ENCODE results near the gene C7.

The C7 gene

DNA sequence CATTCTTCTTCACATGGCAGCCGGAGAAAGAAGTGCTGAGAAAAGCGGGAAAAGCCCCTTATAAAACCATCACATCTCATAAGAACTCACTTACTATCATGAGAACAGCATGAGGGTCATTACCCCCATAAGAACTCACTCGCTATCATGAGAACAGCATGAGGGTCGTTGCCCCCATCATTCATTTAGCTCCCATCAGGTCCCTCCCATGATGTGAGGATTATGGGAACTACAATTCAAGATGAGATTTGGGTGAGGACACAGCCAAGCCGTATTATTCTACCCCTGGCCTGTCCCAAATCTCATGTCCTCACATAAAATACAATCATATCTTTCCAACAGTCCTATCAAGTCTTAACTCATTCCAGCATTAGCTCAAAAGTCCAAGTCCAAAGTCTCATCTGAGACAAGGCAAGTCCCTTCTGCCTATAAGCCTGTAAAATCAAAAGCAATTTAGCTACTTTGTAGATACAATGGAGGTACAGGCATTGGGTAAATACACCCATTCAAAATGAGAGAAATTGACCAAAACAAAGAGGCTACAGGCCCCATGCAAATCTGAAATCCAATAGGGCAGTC lies 82.8 kb downstream of the C7 start (continued):
- TF ChIP-seq CREB5 (CRISPR knock-in tag; IDR thresholded peaks at IDR 0.05; ENCODE audit: low read depth) (no peak), ZNF565 (CRISPR knock-in tag; conservative IDR thresholded peaks at IDR 0.05; ENCODE audit: low read depth) (no peak)

- no peak for TF ChIP-seq CSDC2 (CRISPR knock-in tag; IDR thresholded peaks at IDR 0.05)
- ATAC-seq, result no peak
Measured at GRCh38 chr5:40995801-40996586, 86.7 kb downstream of the C7 start.

- ATAC-seq, result no peak
- TF ChIP-seq TCF4 (CRISPR knock-in tag; IDR thresholded peaks at IDR 0.05; ENCODE audit: borderline replicate concordance) (no peak), ZFP3 (CRISPR knock-in tag; IDR thresholded peaks at IDR 0.05) (no peak), RARB (CRISPR knock-in tag; IDR thresholded peaks at IDR 0.05) (no peak), ZFP30 (CRISPR knock-in tag; IDR thresholded peaks at IDR 0.05) (no peak), CREB5 (CRISPR knock-in tag; IDR thresholded peaks at IDR 0.05; ENCODE audit: low read depth) (no peak), BACH2 (CRISPR knock-in tag; IDR thresholded peaks at IDR 0.05; ENCODE audit: borderline replicate concordance) (no peak), TOX (CRISPR knock-in tag; IDR thresholded peaks at IDR 0.05; ENCODE audit: borderline replicate concordance) (no peak), OSR1 (CRISPR knock-in tag; IDR thresholded peaks at IDR 0.05) (no peak), PPARA (CRISPR knock-in tag; IDR thresholded peaks at IDR 0.05; ENCODE audit: borderline replicate concordance) (no peak), ZNF565 (CRISPR knock-in tag; conservative IDR thresholded peaks at IDR 0.05; ENCODE audit: low read depth) (no peak), ISL1 (CRISPR knock-in tag; IDR thresholded peaks at IDR 0.05) (no peak), ZNF8 (CRISPR knock-in tag; IDR thresholded peaks at IDR 0.05) (no peak)
- TF ChIP-seq, protein P1, sequence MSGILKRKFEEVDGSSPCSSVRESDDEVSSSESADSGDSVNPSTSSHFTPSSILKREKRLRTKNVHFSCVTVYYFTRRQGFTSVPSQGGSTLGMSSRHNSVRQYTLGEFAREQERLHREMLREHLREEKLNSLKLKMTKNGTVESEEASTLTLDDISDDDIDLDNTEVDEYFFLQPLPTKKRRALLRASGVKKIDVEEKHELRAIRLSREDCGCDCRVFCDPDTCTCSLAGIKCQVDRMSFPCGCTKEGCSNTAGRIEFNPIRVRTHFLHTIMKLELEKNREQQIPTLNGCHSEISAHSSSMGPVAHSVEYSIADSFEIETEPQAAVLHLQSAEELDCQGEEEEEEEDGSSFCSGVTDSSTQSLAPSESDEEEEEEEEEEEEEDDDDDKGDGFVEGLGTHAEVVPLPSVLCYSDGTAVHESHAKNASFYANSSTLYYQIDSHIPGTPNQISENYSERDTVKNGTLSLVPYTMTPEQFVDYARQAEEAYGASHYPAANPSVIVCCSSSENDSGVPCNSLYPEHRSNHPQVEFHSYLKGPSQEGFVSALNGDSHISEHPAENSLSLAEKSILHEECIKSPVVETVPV (CRISPR knock-in tag; IDR thresholded peaks at IDR 0.05), result no peak
Measured at GRCh38 chr5:40999142-40999541, 89.8 kb downstream of the C7 start.

DNA sequence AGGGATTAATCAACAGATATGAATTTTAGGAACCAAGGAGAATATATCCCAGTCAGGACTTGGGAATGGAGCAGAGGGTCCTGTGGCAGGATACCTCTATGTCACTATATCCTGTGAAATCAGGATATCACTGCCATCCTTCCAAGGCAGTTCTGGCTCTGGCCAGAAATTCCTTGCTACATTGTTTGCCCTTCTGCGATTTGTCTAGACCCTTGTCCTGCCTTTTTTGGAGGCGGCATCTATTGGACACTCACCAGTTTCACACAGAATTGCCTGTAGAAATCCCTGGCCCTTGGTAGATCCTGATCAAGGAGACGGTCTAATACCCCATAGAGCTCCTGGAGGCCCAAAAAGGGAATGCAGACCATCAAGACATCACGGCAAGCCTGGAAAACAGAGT lies 90.7 kb downstream of the C7 start:
- no peak for TF ChIP-seq TSHZ2 (CRISPR knock-in tag; IDR thresholded peaks at IDR 0.05)
- no peak for TF ChIP-seq ISL1 (CRISPR knock-in tag; IDR thresholded peaks at IDR 0.05)
- TF ChIP-seq ARNTL (CRISPR knock-in tag; IDR thresholded peaks at IDR 0.05; ENCODE audit: borderline replicate concordance, low read depth), result no peak
- TF ChIP-seq, protein P1 (CRISPR knock-in tag; IDR thresholded peaks at IDR 0.05), result no peak
- no peak for TF ChIP-seq ZFP3 (CRISPR knock-in tag; IDR thresholded peaks at IDR 0.05)
- no peak for TF ChIP-seq TCF4 (CRISPR knock-in tag; IDR thresholded peaks at IDR 0.05; ENCODE audit: borderline replicate concordance)
- no peak for ATAC-seq
